Breast epithelium (tissue), 3 donors: Measurements from ENCODE around the gene TMEM234.

Experiments used
- CTCF ChIP-seq, 3 donors: fragments of 450-650 bp; IDR thresholded peaks; one replicate each; pipeline ENCODE4 v1.5.1; 2016 to 2017; ENCODE audit warnings: antibody characterized with exemption in 3 of 3, mild to moderate bottlenecking in 3 of 3, moderate library complexity in 3 of 3
- POLR2A ChIP-seq: fragments of 450-650 bp; IDR thresholded peaks from one replicate; pipeline ENCODE4 v1.6.1; 2016; ENCODE audit warnings: antibody characterized with exemption, mild to moderate bottlenecking, moderate library complexity

GRCh38 chr1:32192220-32192948 lies 29.8 kb downstream of the TMEM234 start:
- TF ChIP-seq POLR2A = no peak
- no peak for TF ChIP-seq CTCF (IDR thresholded peaks at IDR 0.05)
